Sigmoid colon (tissue), 4 donors: ENCODE results near the gene ABCF1.

Experiments used
- POLR2A ChIP-seq, 2 donors: fragments of 450-650 bp; IDR thresholded peaks; one replicate each; pipeline ENCODE4 v1.6.1; 2016; ENCODE audit warnings: antibody characterized with exemption in 2 of 2, mild to moderate bottlenecking in 2 of 2, moderate library complexity in 2 of 2
- POLR2AphosphoS5 ChIP-seq, 4 donors: sonication (generic); formaldehyde crosslinking; IDR thresholded peaks; one replicate each; pipeline ENCODE4 v1.6.1; 2017; ENCODE audit warnings: antibody characterized with exemption in 4 of 4
- TF ChIP-seq, protein P1 (sequence below), 4 experiments: fragments of 450-650 bp in 3 of 4; fragments of 200-600 bp in 1 of 4; IDR thresholded peaks; one replicate each; pipeline ENCODE4 v1.5.1; 2016 to 2019; ENCODE audit warnings: antibody characterized with exemption in 4 of 4, mild to moderate bottlenecking in 3 of 4, moderate library complexity in 2 of 4

DNA sequence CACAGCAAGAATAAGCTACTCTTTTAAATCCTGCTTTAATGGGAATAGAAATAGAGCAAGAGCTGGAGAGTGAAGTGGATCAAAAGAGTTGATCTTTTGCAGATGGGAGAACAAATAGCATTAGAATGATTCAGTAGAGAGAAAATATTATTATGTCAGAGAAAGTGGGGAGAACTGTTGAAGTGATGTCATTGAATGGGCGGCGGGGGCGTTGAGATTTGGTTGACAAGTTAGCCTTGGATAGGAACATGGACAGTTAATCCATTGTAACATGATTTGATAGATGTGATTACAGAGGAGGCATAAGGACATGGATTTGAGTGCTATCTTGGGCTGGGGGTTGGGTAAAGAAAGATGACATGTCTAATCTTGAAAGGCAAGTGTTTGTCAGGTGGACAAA lies 64.6 kb downstream of the ABCF1 start:
- TF ChIP-seq, protein P1, sequence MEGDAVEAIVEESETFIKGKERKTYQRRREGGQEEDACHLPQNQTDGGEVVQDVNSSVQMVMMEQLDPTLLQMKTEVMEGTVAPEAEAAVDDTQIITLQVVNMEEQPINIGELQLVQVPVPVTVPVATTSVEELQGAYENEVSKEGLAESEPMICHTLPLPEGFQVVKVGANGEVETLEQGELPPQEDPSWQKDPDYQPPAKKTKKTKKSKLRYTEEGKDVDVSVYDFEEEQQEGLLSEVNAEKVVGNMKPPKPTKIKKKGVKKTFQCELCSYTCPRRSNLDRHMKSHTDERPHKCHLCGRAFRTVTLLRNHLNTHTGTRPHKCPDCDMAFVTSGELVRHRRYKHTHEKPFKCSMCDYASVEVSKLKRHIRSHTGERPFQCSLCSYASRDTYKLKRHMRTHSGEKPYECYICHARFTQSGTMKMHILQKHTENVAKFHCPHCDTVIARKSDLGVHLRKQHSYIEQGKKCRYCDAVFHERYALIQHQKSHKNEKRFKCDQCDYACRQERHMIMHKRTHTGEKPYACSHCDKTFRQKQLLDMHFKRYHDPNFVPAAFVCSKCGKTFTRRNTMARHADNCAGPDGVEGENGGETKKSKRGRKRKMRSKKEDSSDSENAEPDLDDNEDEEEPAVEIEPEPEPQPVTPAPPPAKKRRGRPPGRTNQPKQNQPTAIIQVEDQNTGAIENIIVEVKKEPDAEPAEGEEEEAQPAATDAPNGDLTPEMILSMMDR (IDR thresholded peaks at IDR 0.05): no peak
- TF ChIP-seq POLR2AphosphoS5 (IDR thresholded peaks at IDR 0.05) (no peak), POLR2A (IDR thresholded peaks at IDR 0.05) (no peak)
